ENCODE results near the gene CCT7.

DNA sequence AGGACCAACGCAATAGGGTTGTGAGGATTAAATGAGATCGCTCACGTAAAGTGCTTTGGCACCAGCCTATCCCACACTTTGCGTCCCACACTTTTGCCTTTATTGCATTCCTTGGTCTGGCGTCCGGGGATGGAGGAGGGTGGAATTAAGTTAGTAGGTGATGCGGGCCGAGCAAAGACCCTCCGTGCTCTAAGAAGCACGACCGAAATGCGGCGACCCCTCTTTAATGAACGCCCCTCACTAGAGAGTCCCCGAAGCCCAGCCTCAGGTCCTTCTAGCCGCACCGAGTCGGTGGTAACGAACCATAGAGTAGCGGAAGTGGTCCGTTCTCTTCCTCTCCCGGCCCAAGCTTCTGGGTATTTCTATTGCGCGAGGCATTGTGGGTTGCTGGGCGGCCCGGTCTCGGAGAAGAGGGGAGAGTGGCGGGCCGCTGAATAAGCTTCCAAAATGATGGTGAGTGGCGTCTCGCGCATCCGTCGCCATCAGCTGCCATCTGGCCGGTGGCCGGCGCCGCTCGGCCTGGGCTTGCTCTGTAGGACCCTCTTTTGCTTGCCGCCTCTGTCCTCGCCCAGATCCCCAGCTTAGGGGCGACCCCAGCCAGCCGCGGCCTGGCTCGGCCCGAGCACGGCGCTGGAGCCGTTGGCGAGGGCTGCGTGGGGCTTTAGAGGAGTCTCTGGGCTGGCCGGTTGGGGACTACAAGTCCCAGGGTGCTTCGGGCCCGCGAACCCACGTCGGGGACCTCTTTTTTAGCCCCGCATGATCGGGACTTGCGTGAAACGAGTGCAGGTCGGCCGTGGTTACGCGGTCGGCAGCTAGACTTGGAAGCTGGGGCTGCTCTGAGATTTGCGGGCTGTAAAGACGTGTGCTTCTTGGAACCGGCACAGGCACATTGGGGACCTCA, at the start of gene CCT7:
- TF ChIP-seq, protein P1, sequence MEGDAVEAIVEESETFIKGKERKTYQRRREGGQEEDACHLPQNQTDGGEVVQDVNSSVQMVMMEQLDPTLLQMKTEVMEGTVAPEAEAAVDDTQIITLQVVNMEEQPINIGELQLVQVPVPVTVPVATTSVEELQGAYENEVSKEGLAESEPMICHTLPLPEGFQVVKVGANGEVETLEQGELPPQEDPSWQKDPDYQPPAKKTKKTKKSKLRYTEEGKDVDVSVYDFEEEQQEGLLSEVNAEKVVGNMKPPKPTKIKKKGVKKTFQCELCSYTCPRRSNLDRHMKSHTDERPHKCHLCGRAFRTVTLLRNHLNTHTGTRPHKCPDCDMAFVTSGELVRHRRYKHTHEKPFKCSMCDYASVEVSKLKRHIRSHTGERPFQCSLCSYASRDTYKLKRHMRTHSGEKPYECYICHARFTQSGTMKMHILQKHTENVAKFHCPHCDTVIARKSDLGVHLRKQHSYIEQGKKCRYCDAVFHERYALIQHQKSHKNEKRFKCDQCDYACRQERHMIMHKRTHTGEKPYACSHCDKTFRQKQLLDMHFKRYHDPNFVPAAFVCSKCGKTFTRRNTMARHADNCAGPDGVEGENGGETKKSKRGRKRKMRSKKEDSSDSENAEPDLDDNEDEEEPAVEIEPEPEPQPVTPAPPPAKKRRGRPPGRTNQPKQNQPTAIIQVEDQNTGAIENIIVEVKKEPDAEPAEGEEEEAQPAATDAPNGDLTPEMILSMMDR (conservative IDR thresholded peaks at IDR 0.05), result no peak
- no peak for TF ChIP-seq EZH2 (IDR thresholded peaks at IDR 0.05; ENCODE audit: low read depth)
